PC-3 (cell line): ENCODE results near the gene DIS3L2. TPM values are rescaled to one million over a fixed set of nuclear protein-coding genes. Genes with fewer than 3 reads are reported as not detected.
A peak's percentile ranks its signal among the peaks of the same experiment; 100 is the strongest.

Experiments used
- ATAC-seq: fragments of 200-7000 bp; cut with Tn5 transposase; 2 replicates; pipeline ENCODE4 v1.9.1; 2020; ENCODE audit warnings: mild to moderate bottlenecking, moderate library complexity
- BruUV-seq: library from RNA; stranded (reverse); fragments of 400-500 nt; replicated peaks from 2 replicates; lab custom pipeline; 2021; lab: Mats Ljungman, UMichigan
- CTCF ChIA-PET: fragments of 300-600 bp; sonication (Branson Sonifier 250); formaldehyde crosslinking; loops from one replicate; lab custom pipeline; 2022; ENCODE audit warnings: antibody characterized with exemption; lab: Charles Lee
- POLR2A ChIA-PET: fragments of 300-600 bp; sonication (Branson Sonifier 250); formaldehyde crosslinking; loops from one replicate; lab custom pipeline; 2022; ENCODE audit warnings: antibody characterized with exemption; ENCODE audit not compliant: unreplicated experiment; lab: Charles Lee
- DNase-seq: peaks from one replicate; pipeline ENCODE4 v3.0.0-alpha.2; 2015
- H2AFZ ChIP-seq: fragments of 300-600 bp; sonication (generic); 2 replicates; pipeline ENCODE4 v1.6.0; 2016; ENCODE audit warnings: antibody characterized with exemption, low read length
- H3F3A ChIP-seq: fragments of 300-600 bp; sonication (generic); one replicate; pipeline ENCODE4 v1.6.0; 2017; ENCODE audit warnings: antibody characterized with exemption, low read length, control low read depth, mild to moderate bottlenecking; ENCODE audit not compliant: unreplicated experiment
- H3K27ac ChIP-seq: fragments of 300-600 bp; sonication (generic); 2 replicates; pipeline ENCODE4 v1.5.1; 2016; ENCODE audit warnings: mild to moderate bottlenecking, low read length
- H3K27me3 ChIP-seq: fragments of 300-600 bp; sonication (generic); 2 replicates; pipeline ENCODE4 v1.6.1; 2016; ENCODE audit warnings: low read length, mixed read lengths
- H3K36me3 ChIP-seq: fragments of 300-600 bp; sonication (generic); 2 replicates; pipeline ENCODE4 v1.6.1; 2016; ENCODE audit warnings: low read depth, mixed run types, low read length, mixed read lengths
- H3K4me1 ChIP-seq: fragments of 300-600 bp; sonication (generic); 2 replicates; pipeline ENCODE4 v1.5.1; 2016; ENCODE audit warnings: low read length; ENCODE audit not compliant: insufficient read depth
- H3K4me2 ChIP-seq: fragments of 300-600 bp; sonication (generic); 2 replicates; pipeline ENCODE4 v1.6.0; 2016; ENCODE audit warnings: low read length
- H3K4me3 ChIP-seq: fragments of 300-600 bp; sonication (generic); 2 replicates; pipeline ENCODE4 v1.5.1; 2016; ENCODE audit warnings: mild to moderate bottlenecking, low read length, mixed read lengths
- H3K79me2 ChIP-seq: fragments of 300-600 bp; sonication (generic); 2 replicates; pipeline ENCODE4 v1.6.1; 2017; ENCODE audit warnings: low read length, mixed read lengths
- H3K9ac ChIP-seq: fragments of 300-600 bp; sonication (generic); 2 replicates; pipeline ENCODE4 v1.6.0; 2016; ENCODE audit warnings: mild to moderate bottlenecking, low read length
- H3K9me2 ChIP-seq: fragments of 300-600 bp; sonication (generic); replicated peaks from 2 replicates; pipeline ENCODE4 v1.6.1; 2016; ENCODE audit warnings: mixed run types, low read length, mixed read lengths
- H3K9me3 ChIP-seq: fragments of 300-600 bp; sonication (generic); 2 replicates; pipeline ENCODE4 v1.6.1; 2016; ENCODE audit warnings: low read length, mixed read lengths
- H4K20me1 ChIP-seq: fragments of 300-600 bp; sonication (generic); 2 replicates; pipeline ENCODE4 v1.6.1; 2016; ENCODE audit warnings: low read length, mixed read lengths
- CTCF ChIP-seq: fragments of 300-600 bp; sonication (generic); conservative IDR thresholded peaks from 2 replicates; pipeline ENCODE4 v1.5.1; 2017; ENCODE audit warnings: antibody characterized with exemption, low read depth, mild to moderate bottlenecking, low read length
- EZH2 ChIP-seq: fragments of 300-600 bp; sonication (generic); IDR thresholded peaks from one replicate; pipeline ENCODE4 v1.6.1; 2017; ENCODE audit warnings: antibody characterized with exemption, mild to moderate bottlenecking, low read length; ENCODE audit not compliant: unreplicated experiment
- EZH2phosphoT487 ChIP-seq: fragments of 300-600 bp; sonication (generic); IDR thresholded peaks from 2 replicates; pipeline ENCODE4 v1.6.1; 2018; ENCODE audit warnings: mild to moderate bottlenecking, antibody characterized with exemption, low read length, borderline replicate concordance
- intact Hi-C: fragments of 100-400 bp; cut with micrococcal nuclease; formaldehyde crosslinking; loops from 2 replicates; pipeline ENCODE4 v1.9.0; 2023
- total RNA-seq: library from RNA; depleted of rRNA; stranded (reverse); fragments of >200 nt; gene quantifications from 2 replicates; pipeline ENCODE4 v1.2.3, GENCODE V29; 2014

The DIS3L2 gene
- total RNA-seq, 1 experiment from 2014 or later: 22.8 TPM

- no peaks in the 10 kb centered on the region for H3K27me3 ChIP-seq
- CTCF ChIA-PET: no interaction called here
- peaks cover 16% of the 10 kb centered on the region; the same call in 1 of the 2 replicates for H3K36me3 ChIP-seq
- H2AFZ ChIP-seq: no peak overlapping the region
- no peak overlapping the region for H3K4me2 ChIP-seq
- TF ChIP-seq EZH2phosphoT487 (no peak), CTCF (no peak), EZH2 (no peak)
- no peaks in the 10 kb centered on the region for H3K4me1 ChIP-seq
- H3K9me3 ChIP-seq: no peaks in the 10 kb centered on the region
- H3K27ac ChIP-seq: no peak overlapping the region
- ATAC-seq (no peak), DNase-seq (no peak)
- H3K9me2 ChIP-seq: no peaks in the 10 kb centered on the region
- H3K79me2 ChIP-seq: no peaks in the 10 kb centered on the region
- POLR2A ChIA-PET: no interaction called here
- H4K20me1 ChIP-seq: no peaks in the 10 kb centered on the region
- BruUV-seq: no TSS peak
- intact Hi-C loops: no loop called here
- H3K4me3 ChIP-seq: no peak overlapping the region
- H3K9ac ChIP-seq: no peak overlapping the region
- H3F3A ChIP-seq: no peaks in the 10 kb centered on the region
Measured at GRCh38 chr2:232024457-232024856, 62.9 kb downstream of the DIS3L2 start.

GRCh38 chr2:232026910-232027309 lies 65.4 kb downstream of the DIS3L2 start:
- Histone ChIP-seq H3K9ac (no peak overlapping the region), H4K20me1 (no peaks in the 10 kb centered on the region), H3K9me3 (no peaks in the 10 kb centered on the region), H3K9me2 (no peaks in the 10 kb centered on the region), H3K4me1 (no peaks in the 10 kb centered on the region), H2AFZ (no peak overlapping the region), H3K27ac (no peak overlapping the region), H3K36me3 (peaks cover 25% of the 10 kb centered on the region), H3K4me3 (no peak overlapping the region), H3K4me2 (no peak overlapping the region), H3F3A (no peaks in the 10 kb centered on the region), H3K27me3 (no peaks in the 10 kb centered on the region), H3K79me2 (no peaks in the 10 kb centered on the region)
- DNase-seq (no peak), ATAC-seq (no peak)
- POLR2A ChIA-PET: no interaction called here
- TF ChIP-seq EZH2phosphoT487 (no peak), EZH2 (no peak), CTCF (no peak)
- intact Hi-C loops: no loop called here
- CTCF ChIA-PET: no interaction called here
- no TSS peak for BruUV-seq

- Histone ChIP-seq H2AFZ (no peak overlapping the region), H3K27ac (no peak overlapping the region), H3K4me2 (no peak overlapping the region), H3K9me2 (no peaks in the 10 kb centered on the region), H4K20me1 (no peaks in the 10 kb centered on the region), H3F3A (no peaks in the 10 kb centered on the region), H3K79me2 (no peaks in the 10 kb centered on the region), H3K4me3 (no peak overlapping the region), H3K27me3 (no peaks in the 10 kb centered on the region), H3K36me3 (peaks cover 25% of the 10 kb centered on the region), H3K4me1 (no peaks in the 10 kb centered on the region), H3K9ac (no peak overlapping the region), H3K9me3 (no peaks in the 10 kb centered on the region)
- DNase-seq: no peak
- intact Hi-C loops: no loop called here
- no peak for TF ChIP-seq EZH2phosphoT487
- TF ChIP-seq EZH2: no peak
- TF ChIP-seq CTCF: no peak
- CTCF ChIA-PET: no interaction called here
- peak; percentile 48 for ATAC-seq
- no TSS peak for BruUV-seq
- POLR2A ChIA-PET: no interaction called here
Measured at GRCh38 chr2:232027530-232027929, 66.0 kb downstream of the DIS3L2 start.
